Astrocyte (in vitro differentiated cells and primary cell): Measurements from ENCODE around the gene TERT. TPM values are rescaled to one million over a fixed set of nuclear protein-coding genes. Genes with fewer than 3 reads are reported as not detected.

Source experiments
- DNase-seq: peaks from one replicate; pipeline ENCODE4 v3.0.0-alpha.2; 2010; ENCODE audit warnings: low read depth
- FAIRE-seq: peaks from 2 replicates; lab custom pipeline; 2011; peaks lifted over from hg19 to GRCh38; lab: Jason Lieb, UNC
- H2AFZ ChIP-seq: 2 replicates; pipeline ENCODE4 v1.6.0; 2012; ENCODE audit warnings: low read depth, low read length, inconsistent platforms
- H3K27ac ChIP-seq: 2 replicates; pipeline ENCODE4 v1.5.1; 2011; ENCODE audit warnings: low read depth, low read length, inconsistent platforms
- H3K27me3 ChIP-seq: 2 replicates; pipeline ENCODE4 v1.6.0; 2011; ENCODE audit warnings: low read length, inconsistent platforms; ENCODE audit not compliant: insufficient read depth
- H3K36me3 ChIP-seq: 2 replicates; pipeline ENCODE4 v1.5.1; 2011; ENCODE audit warnings: low read length, inconsistent platforms; ENCODE audit not compliant: insufficient read depth
- H3K4me1 ChIP-seq: 2 replicates; pipeline ENCODE4 v1.5.1; 2011; ENCODE audit warnings: low read length, inconsistent platforms; ENCODE audit not compliant: insufficient read depth
- H3K4me2 ChIP-seq: 2 replicates; pipeline ENCODE4 v1.6.0; 2012; ENCODE audit warnings: low read length, inconsistent platforms
- H3K4me3 ChIP-seq: 2 replicates; pipeline ENCODE4 v1.5.1; 2011; ENCODE audit warnings: low read depth, mild to moderate bottlenecking, low read length, inconsistent platforms; ENCODE audit not compliant: insufficient read depth
- H3K79me2 ChIP-seq: 2 replicates; pipeline ENCODE4 v1.6.0; 2012; ENCODE audit warnings: mild to moderate bottlenecking, low read length, inconsistent platforms; ENCODE audit not compliant: insufficient read depth
- H3K9ac ChIP-seq: 2 replicates; pipeline ENCODE4 v1.6.0; 2012; ENCODE audit warnings: mild to moderate bottlenecking, low read length, inconsistent platforms
- H3K9me3 ChIP-seq: 2 replicates; pipeline ENCODE4 v1.5.1; 2012; ENCODE audit warnings: low read depth, mild to moderate bottlenecking, low read length, inconsistent platforms; ENCODE audit not compliant: insufficient read depth
- H4K20me1 ChIP-seq: 2 replicates; pipeline ENCODE4 v1.6.0; 2012; ENCODE audit warnings: low read length, inconsistent platforms; ENCODE audit not compliant: insufficient read depth
- H3K27ac Mint-ChIP-seq: one replicate; pipeline ENCODE4 v1.8.0; 2021; ENCODE audit warnings: mild to moderate bottlenecking, mixed read lengths; ENCODE audit not compliant: unreplicated experiment
- H3K27me3 Mint-ChIP-seq: one replicate; pipeline ENCODE4 v1.8.0; 2021; ENCODE audit warnings: low read depth, mixed read lengths; ENCODE audit not compliant: unreplicated experiment
- H3K36me3 Mint-ChIP-seq: one replicate; pipeline ENCODE4 v1.8.0; 2021; ENCODE audit warnings: low read depth, mixed read lengths; ENCODE audit not compliant: unreplicated experiment
- H3K4me1 Mint-ChIP-seq: one replicate; pipeline ENCODE4 v1.8.0; 2021; ENCODE audit warnings: low read depth, mixed read lengths; ENCODE audit not compliant: unreplicated experiment
- H3K4me3 Mint-ChIP-seq: one replicate; pipeline ENCODE4 v1.8.0; 2021; ENCODE audit warnings: mild to moderate bottlenecking, moderate library complexity, mixed read lengths; ENCODE audit not compliant: unreplicated experiment
- H3K9me3 Mint-ChIP-seq: one replicate; pipeline ENCODE4 v1.8.0; 2021; ENCODE audit warnings: mild to moderate bottlenecking, mixed read lengths; ENCODE audit not compliant: unreplicated experiment
- EZH2 ChIP-seq: IDR thresholded peaks from 2 replicates; pipeline ENCODE4 v1.6.1; 2012; ENCODE audit warnings: mild to moderate bottlenecking, low read length, inconsistent platforms; ENCODE audit not compliant: insufficient read depth
- total RNA-seq: library from RNA; stranded (reverse); gene quantifications from 2 replicates; pipeline ENCODE4 v1.2.1, GENCODE V29; 2021
- TF ChIP-seq, protein P1 (sequence below): IDR thresholded peaks from 2 replicates; pipeline ENCODE4 v1.5.1; 2011; ENCODE audit warnings: low read depth, mild to moderate bottlenecking, inconsistent platforms, low read length, moderate library complexity; ENCODE audit not compliant: insufficient read depth

Gene TERT
- total RNA-seq, 1 donor from 2014 or later: 0.50 TPM

DNA sequence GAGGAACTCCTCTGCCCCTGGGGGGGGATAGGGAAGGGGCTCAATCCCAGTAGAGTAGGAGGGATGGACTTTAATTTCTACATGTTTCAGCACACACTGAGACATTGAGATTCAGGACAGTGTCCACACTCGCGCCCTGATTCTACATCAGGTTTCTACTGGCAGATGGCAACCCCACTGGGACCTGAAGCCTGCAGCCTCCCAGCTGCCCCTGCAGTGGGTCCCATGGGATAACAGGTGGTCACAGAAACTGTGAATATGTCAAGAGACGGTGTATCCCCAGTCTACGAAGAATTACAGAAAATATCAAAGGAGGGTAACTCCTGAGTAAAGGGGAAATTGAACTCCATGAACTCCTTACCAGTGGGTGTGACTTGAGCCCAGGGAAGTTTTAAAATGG, 2.4 kb upstream of the TERT start:
- H4K20me1 ChIP-seq: no peaks in the 10 kb centered on the region
- Mint-ChIP-seq H3K9me3 (no peaks in the 10 kb centered on the region), H3K4me3 (no peak overlapping the region), H3K4me1 (no peaks in the 10 kb centered on the region), H3K27ac (no peak overlapping the region), H3K36me3 (peaks cover 4% of the 10 kb centered on the region), H3K27me3 (peaks cover 51% of the 10 kb centered on the region)
- TF ChIP-seq, protein P1, sequence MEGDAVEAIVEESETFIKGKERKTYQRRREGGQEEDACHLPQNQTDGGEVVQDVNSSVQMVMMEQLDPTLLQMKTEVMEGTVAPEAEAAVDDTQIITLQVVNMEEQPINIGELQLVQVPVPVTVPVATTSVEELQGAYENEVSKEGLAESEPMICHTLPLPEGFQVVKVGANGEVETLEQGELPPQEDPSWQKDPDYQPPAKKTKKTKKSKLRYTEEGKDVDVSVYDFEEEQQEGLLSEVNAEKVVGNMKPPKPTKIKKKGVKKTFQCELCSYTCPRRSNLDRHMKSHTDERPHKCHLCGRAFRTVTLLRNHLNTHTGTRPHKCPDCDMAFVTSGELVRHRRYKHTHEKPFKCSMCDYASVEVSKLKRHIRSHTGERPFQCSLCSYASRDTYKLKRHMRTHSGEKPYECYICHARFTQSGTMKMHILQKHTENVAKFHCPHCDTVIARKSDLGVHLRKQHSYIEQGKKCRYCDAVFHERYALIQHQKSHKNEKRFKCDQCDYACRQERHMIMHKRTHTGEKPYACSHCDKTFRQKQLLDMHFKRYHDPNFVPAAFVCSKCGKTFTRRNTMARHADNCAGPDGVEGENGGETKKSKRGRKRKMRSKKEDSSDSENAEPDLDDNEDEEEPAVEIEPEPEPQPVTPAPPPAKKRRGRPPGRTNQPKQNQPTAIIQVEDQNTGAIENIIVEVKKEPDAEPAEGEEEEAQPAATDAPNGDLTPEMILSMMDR: no peak
- TF ChIP-seq EZH2: no peak
- no peaks in the 10 kb centered on the region for H3K79me2 ChIP-seq
- H3K27me3 ChIP-seq: peaks cover 12% of the 10 kb centered on the region
- H3K9me3 ChIP-seq: no peaks in the 10 kb centered on the region
- H3K36me3 ChIP-seq: no peaks in the 10 kb centered on the region
- no peak overlapping the region for H2AFZ ChIP-seq
- no peak overlapping the region for H3K4me3 ChIP-seq
- H3K27ac ChIP-seq: no peak overlapping the region
- FAIRE-seq (no peak), DNase-seq (no peak)
- no peaks in the 10 kb centered on the region for H3K4me1 ChIP-seq
- no peak overlapping the region for H3K4me2 ChIP-seq
- H3K9ac ChIP-seq: no peak overlapping the region

DNA sequence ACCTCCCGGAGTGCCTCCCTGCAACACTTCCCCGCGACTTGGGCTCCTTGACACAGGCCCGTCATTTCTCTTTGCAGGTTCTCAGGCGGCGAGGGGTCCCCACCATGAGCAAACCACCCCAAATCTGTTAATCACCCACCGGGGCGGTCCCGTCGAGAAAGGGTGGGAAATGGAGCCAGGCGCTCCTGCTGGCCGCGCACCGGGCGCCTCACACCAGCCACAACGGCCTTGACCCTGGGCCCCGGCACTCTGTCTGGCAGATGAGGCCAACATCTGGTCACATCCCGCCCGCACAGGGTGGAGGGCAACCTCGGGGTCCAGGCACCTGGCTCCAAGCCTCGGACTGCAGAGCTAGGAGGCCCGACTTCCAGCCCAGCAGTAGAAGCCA, 776 bp upstream of the TERT start:
- Mint-ChIP-seq H3K36me3 (peaks cover 4% of the 10 kb centered on the region), H3K27me3 (peaks cover 48% of the 10 kb centered on the region), H3K9me3 (no peaks in the 10 kb centered on the region), H3K27ac (no peak overlapping the region), H3K4me1 (no peaks in the 10 kb centered on the region), H3K4me3 (no peak overlapping the region)
- Histone ChIP-seq H3K4me2 (no peak overlapping the region), H3K9me3 (no peaks in the 10 kb centered on the region), H3K36me3 (no peaks in the 10 kb centered on the region), H3K27me3 (peaks cover 9% of the 10 kb centered on the region), H3K9ac (no peak overlapping the region), H3K4me3 (no peak overlapping the region), H3K27ac (no peak overlapping the region), H4K20me1 (no peaks in the 10 kb centered on the region), H3K79me2 (no peaks in the 10 kb centered on the region), H3K4me1 (no peaks in the 10 kb centered on the region), H2AFZ (no peak overlapping the region)
- DNase-seq: no peak
- no peak for FAIRE-seq
- TF ChIP-seq, protein P1: no peak
- TF ChIP-seq EZH2: no peak

DNA sequence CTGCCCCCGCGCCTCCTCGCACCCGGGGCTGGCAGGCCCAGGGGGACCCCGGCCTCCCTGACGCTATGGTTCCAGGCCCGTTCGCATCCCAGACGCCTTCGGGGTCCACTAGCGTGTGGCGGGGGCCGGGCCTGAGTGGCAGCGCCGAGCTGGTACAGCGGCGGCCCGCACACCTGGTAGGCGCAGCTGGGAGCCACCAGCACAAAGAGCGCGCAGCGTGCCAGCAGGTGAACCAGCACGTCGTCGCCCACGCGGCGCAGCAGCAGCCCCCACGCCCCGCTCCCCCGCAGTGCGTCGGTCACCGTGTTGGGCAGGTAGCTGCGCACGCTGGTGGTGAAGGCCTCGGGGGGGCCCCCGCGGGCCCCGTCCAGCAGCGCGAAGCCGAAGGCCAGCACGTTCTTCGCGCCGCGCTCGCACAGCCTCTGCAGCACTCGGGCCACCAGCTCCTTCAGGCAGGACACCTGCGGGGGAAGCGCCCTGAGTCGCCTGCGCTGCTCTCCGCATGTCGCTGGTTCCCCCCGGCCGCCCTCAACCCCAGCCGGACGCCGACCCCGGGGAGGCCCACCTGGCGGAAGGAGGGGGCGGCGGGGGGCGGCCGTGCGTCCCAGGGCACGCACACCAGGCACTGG, 548 bp downstream of the TERT start:
- Mint-ChIP-seq H3K27me3 (peaks cover 44% of the 10 kb centered on the region), H3K27ac (no peak overlapping the region), H3K4me1 (no peaks in the 10 kb centered on the region), H3K9me3 (no peaks in the 10 kb centered on the region), H3K4me3 (no peak overlapping the region), H3K36me3 (peaks cover 4% of the 10 kb centered on the region)
- FAIRE-seq: no peak
- no peak for DNase-seq
- Histone ChIP-seq H3K4me1 (no peaks in the 10 kb centered on the region), H3K9me3 (no peaks in the 10 kb centered on the region), H4K20me1 (no peaks in the 10 kb centered on the region), H3K9ac (no peak overlapping the region), H3K27ac (no peak overlapping the region), H3K4me2 (no peak overlapping the region), H3K27me3 (peaks cover 9% of the 10 kb centered on the region), H3K4me3 (no peak overlapping the region), H3K36me3 (no peaks in the 10 kb centered on the region), H3K79me2 (no peaks in the 10 kb centered on the region), H2AFZ (no peak overlapping the region)
- TF ChIP-seq, protein P1: no peak
- TF ChIP-seq EZH2: no peak
